Erythroblast (primary cell): ENCODE results near the gene EPC2.

Experiments used
- GATA1 ChIP-seq: IDR thresholded peaks from 2 replicates; pipeline ENCODE4 v1.6.1; 2011; ENCODE audit warnings: low read depth, mild to moderate bottlenecking, control low read depth, low read length, moderate library complexity
- POLR2A ChIP-seq: IDR thresholded peaks from 2 replicates; pipeline ENCODE4 v1.6.1; 2011; ENCODE audit warnings: mild to moderate bottlenecking, low read length

DNA sequence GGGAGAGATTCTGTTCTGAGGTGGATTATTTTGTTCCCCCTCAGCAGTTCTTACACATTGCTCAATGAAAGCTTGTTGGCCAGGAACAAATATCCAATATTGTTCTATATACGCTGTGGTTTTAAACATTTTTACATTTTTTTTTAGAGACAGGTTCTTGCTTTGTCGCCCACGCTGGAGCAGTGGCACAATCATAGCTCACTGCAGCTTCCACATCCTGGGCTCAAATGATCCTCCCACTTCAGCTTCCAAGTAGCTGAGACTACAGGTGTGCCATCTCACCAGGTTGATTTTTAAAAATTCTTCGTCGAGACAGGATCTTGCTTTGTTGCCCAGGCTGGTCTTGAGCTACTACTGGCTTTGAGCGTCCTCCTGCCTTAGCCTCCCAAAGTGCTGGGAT, 171.6 kb downstream of the EPC2 start:
- no peak for TF ChIP-seq POLR2A
- TF ChIP-seq GATA1, result no peak
